HepG2 (cell line): ENCODE results near the gene SH3YL1. TPM values are rescaled to one million over a fixed set of nuclear protein-coding genes. Genes with fewer than 3 reads are reported as not detected.
A peak's percentile ranks its signal among the peaks of the same experiment; 100 is the strongest.

Experiments used
- CCAR2 ChIP-seq: fragments of 200-400 bp; formaldehyde crosslinking; optimal IDR thresholded peaks from 2 replicates; pipeline ENCODE3; 2018; ENCODE audit warnings: low read depth, mild to moderate bottlenecking, low read length, moderate library complexity
- HOXA5 ChIP-seq: sonication (generic); formaldehyde crosslinking; IDR thresholded peaks from 2 replicates; pipeline ENCODE4 v1.4.0; 2020; ENCODE audit warnings: missing genetic modification reagents
- JUND ChIP-seq: sonication (generic); formaldehyde crosslinking; IDR thresholded peaks from 2 replicates; pipeline ENCODE4 v1.8.0; 2022; ENCODE audit warnings: mild to moderate bottlenecking, missing genetic modification reagents
- KLF16 ChIP-seq, 2 experiments: sonication (generic) in 1 of 2; formaldehyde crosslinking in 1 of 2; IDR thresholded peaks; 2 replicates each; pipeline versions ENCODE4 v1.6.1 to v1.8.0; 2016 to 2023; ENCODE audit warnings: missing genetic modification reagents in 2 of 2, missing compliant biosample characterization in 1 of 2
- MED1 ChIP-seq: sonication (generic); formaldehyde crosslinking; IDR thresholded peaks from 2 replicates; pipeline ENCODE4 v1.4.0; 2020; ENCODE audit warnings: missing genetic modification reagents
- NCOA2 ChIP-seq: sonication (generic); formaldehyde crosslinking; IDR thresholded peaks from 2 replicates; pipeline ENCODE4 v1.8.0; 2022; ENCODE audit warnings: inconsistent platforms
- NFE2 ChIP-seq: sonication (generic); formaldehyde crosslinking; IDR thresholded peaks from 2 replicates; pipeline ENCODE4 v1.4.0; 2020; ENCODE audit warnings: missing genetic modification reagents
- PCBP2 ChIP-seq: fragments of 200-400 bp; formaldehyde crosslinking; optimal IDR thresholded peaks from 2 replicates; pipeline ENCODE3; 2018; ENCODE audit warnings: low read length, low read depth; ENCODE audit not compliant: poor library complexity, severe bottlenecking
- RXRA ChIP-seq: sonication (generic); formaldehyde crosslinking; IDR thresholded peaks from 2 replicates; pipeline ENCODE4 v1.5.1; 2020; ENCODE audit warnings: missing genetic modification reagents
- SAFB2 ChIP-seq: sonication (generic); formaldehyde crosslinking; IDR thresholded peaks from 2 replicates; pipeline ENCODE4 v1.5.1; 2020; ENCODE audit warnings: missing genetic modification reagents, low read depth, mild to moderate bottlenecking, borderline replicate concordance
- SIN3B ChIP-seq: fragments of 150-350 bp; IDR thresholded peaks from 2 replicates; pipeline ENCODE4 v1.6.1; 2014; ENCODE audit warnings: low read length
- SNAI1 ChIP-seq: sonication (generic); formaldehyde crosslinking; IDR thresholded peaks from 2 replicates; pipeline ENCODE4 v1.5.0; 2020; ENCODE audit warnings: mild to moderate bottlenecking, missing genetic modification reagents, borderline replicate concordance
- THAP9 ChIP-seq: sonication (generic); formaldehyde crosslinking; IDR thresholded peaks from 2 replicates; pipeline ENCODE4; 2020; ENCODE audit warnings: missing genetic modification reagents, mild to moderate bottlenecking, borderline replicate concordance
- TRAFD1 ChIP-seq: sonication (generic); formaldehyde crosslinking; IDR thresholded peaks from 2 replicates; pipeline ENCODE4 v1.5.1; 2020; ENCODE audit warnings: missing genetic modification reagents, mild to moderate bottlenecking, borderline replicate concordance
- ZNF180 ChIP-seq: sonication (generic); formaldehyde crosslinking; IDR thresholded peaks from 2 replicates; pipeline ENCODE4 v1.4.0; 2020; ENCODE audit warnings: low read depth, missing genetic modification reagents, borderline replicate concordance
- ZNF207 ChIP-seq: fragments of 450-650 bp; IDR thresholded peaks from 2 replicates; pipeline ENCODE4 v1.6.1; 2016; ENCODE audit warnings: antibody characterized with exemption, borderline replicate concordance
- ZNF546 ChIP-seq: sonication (generic); formaldehyde crosslinking; conservative IDR thresholded peaks from 2 replicates; pipeline ENCODE4 v1.8.1; 2023; ENCODE audit warnings: mild to moderate bottlenecking, missing genetic modification reagents
- ZNF674 ChIP-seq: sonication (generic); formaldehyde crosslinking; IDR thresholded peaks from 2 replicates; pipeline ENCODE4 v1.5.0; 2020; ENCODE audit warnings: low read depth, mild to moderate bottlenecking, missing genetic modification reagents
- ZNF761 ChIP-seq: sonication (generic); formaldehyde crosslinking; conservative IDR thresholded peaks from 2 replicates; pipeline ENCODE4 v1.4.0; 2020; ENCODE audit warnings: mild to moderate bottlenecking, missing genetic modification reagents
- ZNF780A ChIP-seq: sonication (generic); formaldehyde crosslinking; IDR thresholded peaks from 2 replicates; pipeline ENCODE4 v1.8.0; 2022; ENCODE audit warnings: mild to moderate bottlenecking, missing genetic modification reagents, moderate library complexity
- polyA plus RNA-seq, 8 experiments: library from polyadenylated mRNA; depleted of rRNA in 3 of 8; stranded (reverse) in 7 of 8; unstranded in 1 of 8; fragments of >200 nt; fragmentation: Illumina TruSeq in 4 of 8; extraction: Trizol in 4 of 8; gene quantifications; 2 replicates each; pipeline versions ENCODE4 v1.2.1 to v1.2.3, GENCODE V29; 2011 to 2016; ENCODE audit warnings: low read depth in 4 of 8, missing spikeins in 1 of 8, mixed read lengths in 1 of 8; ENCODE audit not compliant: insufficient read depth in 1 of 8
- total RNA-seq, 5 experiments: library from RNA; depleted of rRNA; stranded (reverse); fragments of >200 nt; fragmentation: Illumina TruSeq; extraction: Trizol; gene quantifications; 2 replicates each; pipeline ENCODE4 v1.2.3, GENCODE V29; 2016; ENCODE audit warnings: low read depth in 1 of 5
- TF ChIP-seq, protein P1 (sequence below): sonication (generic); formaldehyde crosslinking; IDR thresholded peaks from 2 replicates; pipeline ENCODE4 v1.8.1; 2023; ENCODE audit warnings: missing genetic modification reagents, mild to moderate bottlenecking, borderline replicate concordance
- TF ChIP-seq, protein P2 (sequence below): sonication (generic); formaldehyde crosslinking; IDR thresholded peaks from 2 replicates; pipeline ENCODE4 v1.4.0; 2020; ENCODE audit warnings: missing genetic modification reagents

SH3YL1 gene
- total and polyA plus RNA-seq, 2 of the 13 experiments (the other 11 are each of a cell fraction or from before 2014, with no cell fraction given), result 13.0 to 48.2 TPM

- TF ChIP-seq CCAR2 (peak; percentile 68), ZNF180 (no peak), ZNF207 (no peak), NFE2 (CRISPR knock-in tag) (no peak), THAP9 (CRISPR knock-in tag) (peak; percentile 53; the same call in 1 of the 2 replicates), MED1 (CRISPR knock-in tag) (peak; percentile 100), JUND (peak; percentile 92), ZNF546 (CRISPR knock-in tag) (no peak), PCBP2 (no peak), ZNF761 (CRISPR knock-in tag) (no peak; the same call in 1 of the 2 replicates), KLF16 (CRISPR knock-in tag; IDR thresholded peaks at IDR 0.05) (peak in 1 of 2 experiments; percentile 99; a peak in 2 of 4 replicates), SAFB2 (CRISPR knock-in tag) (no peak), HOXA5 (peak; percentile 59; the same call in 1 of the 2 replicates), ZNF674 (CRISPR knock-in tag) (no peak), ZNF780A (CRISPR knock-in tag) (peak; percentile 90), NCOA2 (CRISPR knock-in tag) (peak; percentile 100), SIN3B (peak; percentile 51; the same call in 1 of the 2 replicates), TRAFD1 (CRISPR knock-in tag) (no peak; the same call in 1 of the 2 replicates), SNAI1 (CRISPR knock-in tag) (peak; percentile 83; the same call in 1 of the 2 replicates), RXRA (peak; percentile 100)
- TF ChIP-seq, protein P1, sequence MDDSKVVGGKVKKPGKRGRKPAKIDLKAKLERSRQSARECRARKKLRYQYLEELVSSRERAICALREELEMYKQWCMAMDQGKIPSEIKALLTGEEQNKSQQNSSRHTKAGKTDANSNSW (CRISPR knock-in tag), result no peak
- TF ChIP-seq, protein P2, sequence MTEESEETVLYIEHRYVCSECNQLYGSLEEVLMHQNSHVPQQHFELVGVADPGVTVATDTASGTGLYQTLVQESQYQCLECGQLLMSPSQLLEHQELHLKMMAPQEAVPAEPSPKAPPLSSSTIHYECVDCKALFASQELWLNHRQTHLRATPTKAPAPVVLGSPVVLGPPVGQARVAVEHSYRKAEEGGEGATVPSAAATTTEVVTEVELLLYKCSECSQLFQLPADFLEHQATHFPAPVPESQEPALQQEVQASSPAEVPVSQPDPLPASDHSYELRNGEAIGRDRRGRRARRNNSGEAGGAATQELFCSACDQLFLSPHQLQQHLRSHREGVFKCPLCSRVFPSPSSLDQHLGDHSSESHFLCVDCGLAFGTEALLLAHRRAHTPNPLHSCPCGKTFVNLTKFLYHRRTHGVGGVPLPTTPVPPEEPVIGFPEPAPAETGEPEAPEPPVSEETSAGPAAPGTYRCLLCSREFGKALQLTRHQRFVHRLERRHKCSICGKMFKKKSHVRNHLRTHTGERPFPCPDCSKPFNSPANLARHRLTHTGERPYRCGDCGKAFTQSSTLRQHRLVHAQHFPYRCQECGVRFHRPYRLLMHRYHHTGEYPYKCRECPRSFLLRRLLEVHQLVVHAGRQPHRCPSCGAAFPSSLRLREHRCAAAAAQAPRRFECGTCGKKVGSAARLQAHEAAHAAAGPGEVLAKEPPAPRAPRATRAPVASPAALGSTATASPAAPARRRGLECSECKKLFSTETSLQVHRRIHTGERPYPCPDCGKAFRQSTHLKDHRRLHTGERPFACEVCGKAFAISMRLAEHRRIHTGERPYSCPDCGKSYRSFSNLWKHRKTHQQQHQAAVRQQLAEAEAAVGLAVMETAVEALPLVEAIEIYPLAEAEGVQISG (CRISPR knock-in tag), result peak; percentile 90
Measured at GRCh38 chr2:260507-261161, 3.2 kb downstream of the SH3YL1 start (continued).
